MM.1S (cell line): ENCODE measurements around the gene TTC19.

ENCODE experiments used
- CTCF ChIP-seq: fragments of 300-600 bp; sonication (generic); IDR thresholded peaks from 2 replicates; pipeline ENCODE4 v1.5.1; 2016; ENCODE audit warnings: antibody characterized with exemption, low read length, mixed read lengths
- EZH2 ChIP-seq: fragments of 300-600 bp; sonication (generic); optimal IDR thresholded peaks from 2 replicates; pipeline ENCODE3; 2017; ENCODE audit warnings: low read depth, mild to moderate bottlenecking, antibody characterized with exemption, low read length, mixed read lengths

- TF ChIP-seq CTCF (no peak), EZH2 (no peak)
Measured at GRCh38 chr17:16073845-16074244, 74.2 kb downstream of the TTC19 start.
